ENCODE measurements around the gene LILRA2. TPM values are rescaled to one million over a fixed set of nuclear protein-coding genes. Genes with fewer than 3 reads are reported as not detected.

LILRA2 gene
- total RNA-seq, 1 experiment from 2014 or later = not detected

GRCh38 chr19:54560881-54561385, 12.7 kb upstream of the LILRA2 start (continued):
- TF ChIP-seq AFF4 (CRISPR knock-in tag; IDR thresholded peaks at IDR 0.05; ENCODE audit: borderline replicate concordance) = no peak
- TF ChIP-seq E2F1 (CRISPR knock-in tag; IDR thresholded peaks at IDR 0.05) = no peak
- no peak for TF ChIP-seq ARID4B (CRISPR knock-in tag; IDR thresholded peaks at IDR 0.05; ENCODE audit: borderline replicate concordance)
- no peak for TF ChIP-seq PREB (CRISPR knock-in tag; IDR thresholded peaks at IDR 0.05; ENCODE audit: borderline replicate concordance)
- no peak for TF ChIP-seq ZNF232 (CRISPR knock-in tag; IDR thresholded peaks at IDR 0.05)
- no peak for TF ChIP-seq ATF3 (CRISPR knock-in tag; conservative IDR thresholded peaks at IDR 0.05)
- TF ChIP-seq ZNF121 (CRISPR knock-in tag; IDR thresholded peaks at IDR 0.05) = no peak
- no peak for TF ChIP-seq NR1H2 (CRISPR knock-in tag; IDR thresholded peaks at IDR 0.05)

- H3K4me1 Mint-ChIP-seq = no peaks in the 10 kb centered on the region
- POLR2A ChIA-PET = no interaction called here
- H3K4me3 Mint-ChIP-seq = no peak overlapping the region
- CTCF ChIA-PET = no interaction called here
- peaks cover 54% of the 10 kb centered on the region for H3K9me3 Mint-ChIP-seq
- H3K27ac Mint-ChIP-seq = no peak overlapping the region
- no peaks in the 10 kb centered on the region for H3K27me3 Mint-ChIP-seq (ENCODE audit: low read depth)
- no peak for ATAC-seq
- peaks cover 35% of the 10 kb centered on the region for H3K36me3 Mint-ChIP-seq
- TF ChIP-seq ZNF317 (CRISPR knock-in tag; IDR thresholded peaks at IDR 0.05; ENCODE audit: borderline replicate concordance, low read depth) = no peak
- no peak for TF ChIP-seq ZNF138 (CRISPR knock-in tag; conservative IDR thresholded peaks at IDR 0.05)
- TF ChIP-seq NFYB (CRISPR knock-in tag; conservative IDR thresholded peaks at IDR 0.05; ENCODE audit: low read depth) = no peak
- no peak for TF ChIP-seq PRDM15 (CRISPR knock-in tag; IDR thresholded peaks at IDR 0.05)
- TF ChIP-seq SMAD3 (CRISPR knock-in tag; IDR thresholded peaks at IDR 0.05; ENCODE audit: borderline replicate concordance) = no peak
- no peak for TF ChIP-seq NFE2L1 (CRISPR knock-in tag; IDR thresholded peaks at IDR 0.05)
- no peak for TF ChIP-seq MXD4 (CRISPR knock-in tag; IDR thresholded peaks at IDR 0.05; ENCODE audit: borderline replicate concordance)
- TF ChIP-seq AR (CRISPR knock-in tag; IDR thresholded peaks at IDR 0.05) = no peak
- TF ChIP-seq TCF7 (CRISPR knock-in tag; IDR thresholded peaks at IDR 0.05; ENCODE audit: low read depth) = no peak
- DNase-seq (ENCODE audit: low spot score) = no peak
Measured at GRCh38 chr19:54561840-54562239, 11.8 kb upstream of the LILRA2 start.

Measured in WTC11 (cell line).